Smooth muscle cell (in vitro differentiated cells): ENCODE measurements around the gene RBKS. TPM values are rescaled to one million over a fixed set of nuclear protein-coding genes. Genes with fewer than 3 reads are reported as not detected.

ENCODE experiments used
- DNase-seq: peaks from one replicate; lab custom pipeline; 2025; ENCODE audit not compliant: unreplicated experiment; lab: John Stamatoyannopoulos, UW
- H2AFZ ChIP-seq: fragments of 200-600 bp; sonication (generic); 2 replicates; pipeline ENCODE4 v1.6.0; 2016; ENCODE audit warnings: antibody characterized with exemption, low read depth, mild to moderate bottlenecking
- H3F3A ChIP-seq: fragments of 200-600 bp; sonication (generic); 2 replicates; pipeline ENCODE4 v1.6.0; 2017; ENCODE audit warnings: antibody characterized with exemption, low read depth
- H3K27ac ChIP-seq: fragments of 200-600 bp; sonication (generic); 2 replicates; pipeline ENCODE4 v1.5.1; 2016; ENCODE audit warnings: low read depth, mild to moderate bottlenecking
- H3K27me3 ChIP-seq: fragments of 200-600 bp; sonication (generic); 2 replicates; pipeline ENCODE4 v1.6.1; 2016; ENCODE audit warnings: low read depth, mild to moderate bottlenecking
- H3K36me3 ChIP-seq: fragments of 200-600 bp; sonication (generic); 2 replicates; pipeline ENCODE4 v1.5.1; 2016; ENCODE audit warnings: low read depth
- H3K4me1 ChIP-seq: fragments of 200-600 bp; sonication (generic); 2 replicates; pipeline ENCODE4 v1.5.1; 2016; ENCODE audit warnings: low read depth
- H3K4me2 ChIP-seq: fragments of 200-600 bp; sonication (generic); 2 replicates; pipeline ENCODE4 v1.6.0; 2016; ENCODE audit warnings: mild to moderate bottlenecking
- H3K4me3 ChIP-seq: fragments of 200-600 bp; sonication (generic); 2 replicates; pipeline ENCODE4 v1.5.1; 2016; ENCODE audit warnings: mild to moderate bottlenecking
- H3K79me2 ChIP-seq: fragments of 200-600 bp; sonication (generic); 2 replicates; pipeline ENCODE4 v1.6.0; 2016; ENCODE audit warnings: low read depth, mild to moderate bottlenecking
- H3K9ac ChIP-seq: fragments of 200-600 bp; sonication (generic); 2 replicates; pipeline ENCODE4 v1.6.0; 2016; ENCODE audit warnings: low read depth
- H3K9me3 ChIP-seq: fragments of 200-600 bp; sonication (generic); replicated peaks from 2 replicates; pipeline ENCODE4 v1.5.1; 2016; ENCODE audit warnings: low read depth
- H4K20me1 ChIP-seq: fragments of 200-600 bp; sonication (generic); 2 replicates; pipeline ENCODE4 v1.6.0; 2016; ENCODE audit warnings: low read depth
- WGBS: methylation state at CpG from one replicate; pipeline ENCODE4 v1.1.7; 2016; ENCODE audit warnings: low lambda C conversion rate; 5-methylcytosine and 5-hydroxymethylcytosine counted together
- polyA plus RNA-seq: library from polyadenylated mRNA; unstranded; fragments of >200 nt; fragmentation: Nextera tagmentation; extraction: Ambion mirVana; gene quantifications from 2 replicates; pipeline ENCODE4 v1.2.1, GENCODE V29; 2016
- total RNA-seq: library from RNA; depleted of rRNA; stranded (reverse); fragments of >200 nt; gene quantifications from 2 replicates; pipeline ENCODE4 v1.2.3, GENCODE V29; 2014
- TF ChIP-seq, protein P1 (sequence below): fragments of 200-600 bp; sonication (generic); IDR thresholded peaks from 2 replicates; pipeline ENCODE4 v1.5.1; 2017; ENCODE audit warnings: borderline replicate concordance, mild to moderate bottlenecking, antibody characterized with exemption; ENCODE audit not compliant: insufficient read depth, poor library complexity, severe bottlenecking

The RBKS gene
- total and polyA plus RNA-seq, 2 experiments from 2014 or later, result 1.0 to 3.3 TPM

DNA sequence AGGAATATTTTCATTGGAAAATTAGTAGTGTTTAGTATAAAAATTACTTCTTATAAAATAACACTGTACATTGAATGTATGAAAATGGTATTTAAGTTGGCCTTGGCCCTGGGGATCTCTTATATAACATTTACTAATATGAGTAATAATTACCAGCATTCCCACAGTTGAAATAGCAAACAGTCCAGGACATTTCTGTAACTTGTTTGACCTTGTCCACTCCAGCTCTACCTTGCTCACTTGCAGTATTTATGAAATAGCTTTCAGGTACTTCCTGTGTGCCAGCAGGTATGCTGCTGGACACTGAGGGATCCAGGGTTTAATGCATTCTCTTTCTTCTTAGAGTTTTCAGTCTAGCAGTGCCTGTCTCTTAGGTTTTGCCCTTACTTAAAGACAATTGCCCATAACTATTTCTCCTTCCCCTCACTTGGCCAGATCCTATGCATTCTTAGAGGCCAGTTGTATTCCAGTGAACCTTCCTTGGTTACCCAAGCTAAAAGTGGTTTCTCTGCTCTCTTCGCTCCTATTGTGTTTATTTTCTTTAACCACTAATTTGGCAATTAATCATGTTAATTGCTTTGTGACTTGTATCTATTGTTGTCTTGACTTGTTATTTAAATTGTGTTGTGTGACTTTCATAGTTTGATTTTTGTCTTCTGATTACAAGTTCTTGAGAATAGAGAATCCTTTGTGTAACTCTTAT lies 26.3 kb upstream of the RBKS start:
- WGBS, result 81% methylated on average over 1 of the region's 1 CpG
- Histone ChIP-seq H3K4me2 (no peak overlapping the region), H3K4me3 (no peak overlapping the region), H3K27ac (no peak overlapping the region), H3K27me3 (no peaks in the 10 kb centered on the region), H4K20me1 (no peaks in the 10 kb centered on the region), H3K79me2 (peaks cover 3% of the 10 kb centered on the region), H3F3A (no peaks in the 10 kb centered on the region), H3K36me3 (no peaks in the 10 kb centered on the region), H3K4me1 (no peaks in the 10 kb centered on the region), H3K9me3 (no peaks in the 10 kb centered on the region), H2AFZ (no peak overlapping the region), H3K9ac (no peak overlapping the region)
- TF ChIP-seq, protein P1, sequence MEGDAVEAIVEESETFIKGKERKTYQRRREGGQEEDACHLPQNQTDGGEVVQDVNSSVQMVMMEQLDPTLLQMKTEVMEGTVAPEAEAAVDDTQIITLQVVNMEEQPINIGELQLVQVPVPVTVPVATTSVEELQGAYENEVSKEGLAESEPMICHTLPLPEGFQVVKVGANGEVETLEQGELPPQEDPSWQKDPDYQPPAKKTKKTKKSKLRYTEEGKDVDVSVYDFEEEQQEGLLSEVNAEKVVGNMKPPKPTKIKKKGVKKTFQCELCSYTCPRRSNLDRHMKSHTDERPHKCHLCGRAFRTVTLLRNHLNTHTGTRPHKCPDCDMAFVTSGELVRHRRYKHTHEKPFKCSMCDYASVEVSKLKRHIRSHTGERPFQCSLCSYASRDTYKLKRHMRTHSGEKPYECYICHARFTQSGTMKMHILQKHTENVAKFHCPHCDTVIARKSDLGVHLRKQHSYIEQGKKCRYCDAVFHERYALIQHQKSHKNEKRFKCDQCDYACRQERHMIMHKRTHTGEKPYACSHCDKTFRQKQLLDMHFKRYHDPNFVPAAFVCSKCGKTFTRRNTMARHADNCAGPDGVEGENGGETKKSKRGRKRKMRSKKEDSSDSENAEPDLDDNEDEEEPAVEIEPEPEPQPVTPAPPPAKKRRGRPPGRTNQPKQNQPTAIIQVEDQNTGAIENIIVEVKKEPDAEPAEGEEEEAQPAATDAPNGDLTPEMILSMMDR, result no peak
- DNase-seq, result no peak

DNA sequence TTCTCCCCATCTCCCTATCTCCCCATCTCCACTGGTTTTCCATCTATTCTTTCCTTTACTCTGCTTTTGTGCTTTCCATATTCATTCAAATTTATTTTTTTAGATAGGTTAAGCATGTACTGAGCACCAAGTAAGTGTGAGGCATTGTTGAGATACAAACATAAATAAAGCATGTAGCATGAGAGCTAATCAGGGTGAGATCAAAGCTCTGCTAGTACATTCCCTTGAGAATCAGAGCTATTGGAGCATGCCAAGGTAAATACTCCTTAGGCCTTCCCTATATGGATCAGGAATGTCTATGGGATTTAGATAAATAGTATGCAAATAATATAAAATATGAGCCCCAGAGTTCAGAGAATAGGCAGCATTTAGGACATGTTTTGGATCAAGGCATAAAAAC lies 25.7 kb upstream of the RBKS start:
- H3K4me3 ChIP-seq, result no peak overlapping the region
- no peak overlapping the region for H3K27ac ChIP-seq
- H4K20me1 ChIP-seq, result no peaks in the 10 kb centered on the region
- no peak overlapping the region for H3K4me2 ChIP-seq
- H3K79me2 ChIP-seq, result peaks cover 3% of the 10 kb centered on the region
- DNase-seq, result no peak
- H3K4me1 ChIP-seq, result no peaks in the 10 kb centered on the region
- H3K27me3 ChIP-seq, result no peaks in the 10 kb centered on the region
- H2AFZ ChIP-seq, result no peak overlapping the region
- H3K9me3 ChIP-seq, result no peaks in the 10 kb centered on the region
- TF ChIP-seq, protein P1, result no peak
- no peak overlapping the region for H3K9ac ChIP-seq
- no peaks in the 10 kb centered on the region for H3K36me3 ChIP-seq
- H3F3A ChIP-seq, result no peaks in the 10 kb centered on the region

DNA sequence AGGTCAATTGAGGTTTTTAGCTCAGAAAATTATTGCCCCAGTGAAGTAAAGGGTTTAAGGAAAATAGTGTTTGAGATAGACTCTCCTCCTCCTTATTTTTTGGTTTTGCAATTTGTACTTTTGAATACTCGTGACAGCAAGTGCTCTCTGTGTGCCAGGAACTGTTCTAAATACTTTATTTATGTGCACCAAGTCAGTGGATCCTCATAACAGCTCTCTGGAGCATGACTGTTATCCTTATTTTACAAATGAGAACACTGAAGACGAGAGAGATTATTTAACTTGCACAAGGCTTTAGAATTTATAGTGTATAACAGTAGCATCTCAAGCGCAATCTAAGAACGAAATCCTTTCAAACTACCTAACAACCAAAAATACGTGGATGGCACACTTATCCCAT lies 25.0 kb upstream of the RBKS start:
- Histone ChIP-seq H3K79me2 (peaks cover 1% of the 10 kb centered on the region), H3K4me2 (no peak overlapping the region), H4K20me1 (no peaks in the 10 kb centered on the region), H3K9me3 (no peaks in the 10 kb centered on the region), H3F3A (no peaks in the 10 kb centered on the region), H2AFZ (no peak overlapping the region), H3K36me3 (no peaks in the 10 kb centered on the region), H3K4me3 (no peak overlapping the region), H3K27ac (no peak overlapping the region), H3K27me3 (no peaks in the 10 kb centered on the region), H3K4me1 (no peaks in the 10 kb centered on the region), H3K9ac (no peak overlapping the region)
- TF ChIP-seq, protein P1, result no peak
- 68% methylated on average over 5 of the region's 5 CpGs for WGBS
- no peak for DNase-seq

DNA sequence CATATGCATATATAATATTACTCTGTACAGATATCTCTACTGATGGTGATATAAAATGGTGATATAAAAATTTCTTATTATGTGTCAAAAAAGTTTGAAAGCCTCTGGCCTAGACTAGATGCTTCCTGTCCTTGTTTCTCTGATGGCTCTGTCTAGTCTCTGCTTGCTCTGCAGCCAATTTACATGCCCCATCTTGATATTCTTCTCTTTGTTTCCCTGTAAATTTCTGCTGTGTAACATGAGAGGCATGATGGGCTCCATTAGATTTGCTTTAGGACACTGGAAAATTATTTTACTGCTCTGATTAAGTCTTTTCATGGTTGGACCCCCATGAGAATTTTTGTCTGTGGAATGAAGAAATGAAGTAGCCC lies 24.6 kb upstream of the RBKS start:
- H3K36me3 ChIP-seq, result no peaks in the 10 kb centered on the region
- H2AFZ ChIP-seq, result no peak overlapping the region
- TF ChIP-seq, protein P1, result no peak
- H3K9ac ChIP-seq, result no peak overlapping the region
- H3K4me3 ChIP-seq, result no peak overlapping the region
- H3K4me2 ChIP-seq, result no peak overlapping the region
- H3K79me2 ChIP-seq, result no peaks in the 10 kb centered on the region
- H3K27ac ChIP-seq, result no peak overlapping the region
- no peaks in the 10 kb centered on the region for H3K9me3 ChIP-seq
- no peaks in the 10 kb centered on the region for H3K27me3 ChIP-seq
- no peaks in the 10 kb centered on the region for H3K4me1 ChIP-seq
- H3F3A ChIP-seq, result no peaks in the 10 kb centered on the region
- no peaks in the 10 kb centered on the region for H4K20me1 ChIP-seq
- no peak for DNase-seq
